IMR-90 (cell line): ENCODE data around the gene NAIF1.

Experiments
- BHLHE40 ChIP-seq: fragments of 150-350 bp; IDR thresholded peaks from 2 replicates; pipeline ENCODE4 v1.6.1; 2016; ENCODE audit warnings: mild to moderate bottlenecking, low read depth, low read length
- CEBPB ChIP-seq: IDR thresholded peaks from 2 replicates; pipeline ENCODE4 v1.6.1; 2012; ENCODE audit warnings: low read depth, low read length, improper control_type of control experiment
- CHD1 ChIP-seq: IDR thresholded peaks from 2 replicates; pipeline ENCODE4 v1.6.1; 2012; ENCODE audit warnings: low read depth, low read length, improper control_type of control experiment
- MAFK ChIP-seq: IDR thresholded peaks from 2 replicates; pipeline ENCODE4 v1.6.1; 2012; ENCODE audit warnings: low read depth, low read length, improper control_type of control experiment
- MAZ ChIP-seq: IDR thresholded peaks from 2 replicates; pipeline ENCODE4 v1.6.1; 2012; ENCODE audit warnings: low read depth, mild to moderate bottlenecking, low read length, improper control_type of control experiment, moderate library complexity, borderline replicate concordance
- MXI1 ChIP-seq: IDR thresholded peaks from 2 replicates; pipeline ENCODE4 v1.6.1; 2012; ENCODE audit warnings: low read depth, mild to moderate bottlenecking, low read length, moderate library complexity, borderline replicate concordance
- POLR2A ChIP-seq: IDR thresholded peaks from 2 replicates; pipeline ENCODE4 v1.6.1; 2012; ENCODE audit warnings: mild to moderate bottlenecking, low read depth, low read length
- TF ChIP-seq, protein P1 (sequence below): conservative IDR thresholded peaks from 2 replicates; pipeline ENCODE4 v1.5.1; 2012; ENCODE audit warnings: mild to moderate bottlenecking, low read depth, low read length, improper control_type of control experiment
- TF ChIP-seq, protein P2 (sequence below): fragments of 150-350 bp; IDR thresholded peaks from 2 replicates; pipeline ENCODE4 v1.6.1; 2017; ENCODE audit warnings: mild to moderate bottlenecking, antibody characterized with exemption, low read length, low read depth

DNA sequence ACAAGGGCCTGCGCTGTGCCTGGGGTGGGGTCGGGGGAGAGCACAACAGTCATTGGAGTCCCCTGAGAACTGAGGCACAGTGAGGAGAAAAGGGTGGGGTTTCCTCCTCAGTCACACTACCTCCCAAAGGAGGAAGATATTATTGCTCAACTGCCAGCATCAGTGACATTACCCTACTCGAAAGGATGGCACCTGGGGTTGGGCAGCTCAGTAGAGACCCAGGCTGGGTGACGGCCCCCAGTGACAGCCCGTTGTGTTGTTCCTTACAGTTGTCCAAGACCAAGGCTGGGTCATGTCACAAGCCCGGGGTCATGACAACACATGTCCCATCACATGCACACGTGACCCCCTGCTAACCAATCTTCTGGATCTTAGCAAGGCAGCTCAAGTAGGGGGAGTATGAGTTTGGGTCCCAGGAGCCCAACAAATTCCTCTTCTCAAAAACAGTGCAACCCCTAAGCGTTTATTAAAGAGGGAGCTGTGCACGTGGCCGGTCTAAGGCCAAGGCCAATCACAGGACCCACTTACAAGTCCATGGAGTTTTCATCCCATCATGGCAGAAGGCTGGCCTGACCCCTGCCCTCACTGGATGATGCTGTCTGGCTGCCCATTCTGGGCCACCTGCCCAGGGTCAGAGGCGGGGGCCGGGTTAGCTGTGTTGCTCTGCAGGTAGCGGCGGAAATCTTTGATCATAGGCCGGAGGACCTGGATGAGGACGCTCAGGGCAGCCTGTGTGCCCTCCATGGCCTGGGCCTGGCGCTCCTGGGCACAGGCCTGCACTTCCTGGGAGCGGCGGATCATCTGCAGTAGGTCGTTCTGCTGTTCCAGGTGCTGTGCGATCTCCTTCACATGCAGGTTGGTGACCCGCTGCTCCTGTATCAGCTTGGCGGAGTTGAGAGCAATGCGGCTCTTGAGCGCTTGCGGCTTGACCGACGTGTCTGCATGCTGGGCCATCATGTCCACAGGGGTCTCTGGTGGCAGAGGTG is 4.0 kb downstream of the NAIF1 start:
- TF ChIP-seq, protein P1, sequence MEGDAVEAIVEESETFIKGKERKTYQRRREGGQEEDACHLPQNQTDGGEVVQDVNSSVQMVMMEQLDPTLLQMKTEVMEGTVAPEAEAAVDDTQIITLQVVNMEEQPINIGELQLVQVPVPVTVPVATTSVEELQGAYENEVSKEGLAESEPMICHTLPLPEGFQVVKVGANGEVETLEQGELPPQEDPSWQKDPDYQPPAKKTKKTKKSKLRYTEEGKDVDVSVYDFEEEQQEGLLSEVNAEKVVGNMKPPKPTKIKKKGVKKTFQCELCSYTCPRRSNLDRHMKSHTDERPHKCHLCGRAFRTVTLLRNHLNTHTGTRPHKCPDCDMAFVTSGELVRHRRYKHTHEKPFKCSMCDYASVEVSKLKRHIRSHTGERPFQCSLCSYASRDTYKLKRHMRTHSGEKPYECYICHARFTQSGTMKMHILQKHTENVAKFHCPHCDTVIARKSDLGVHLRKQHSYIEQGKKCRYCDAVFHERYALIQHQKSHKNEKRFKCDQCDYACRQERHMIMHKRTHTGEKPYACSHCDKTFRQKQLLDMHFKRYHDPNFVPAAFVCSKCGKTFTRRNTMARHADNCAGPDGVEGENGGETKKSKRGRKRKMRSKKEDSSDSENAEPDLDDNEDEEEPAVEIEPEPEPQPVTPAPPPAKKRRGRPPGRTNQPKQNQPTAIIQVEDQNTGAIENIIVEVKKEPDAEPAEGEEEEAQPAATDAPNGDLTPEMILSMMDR = no peak
- TF ChIP-seq POLR2A = no peak
- TF ChIP-seq MAFK = no peak
- TF ChIP-seq, protein P2, sequence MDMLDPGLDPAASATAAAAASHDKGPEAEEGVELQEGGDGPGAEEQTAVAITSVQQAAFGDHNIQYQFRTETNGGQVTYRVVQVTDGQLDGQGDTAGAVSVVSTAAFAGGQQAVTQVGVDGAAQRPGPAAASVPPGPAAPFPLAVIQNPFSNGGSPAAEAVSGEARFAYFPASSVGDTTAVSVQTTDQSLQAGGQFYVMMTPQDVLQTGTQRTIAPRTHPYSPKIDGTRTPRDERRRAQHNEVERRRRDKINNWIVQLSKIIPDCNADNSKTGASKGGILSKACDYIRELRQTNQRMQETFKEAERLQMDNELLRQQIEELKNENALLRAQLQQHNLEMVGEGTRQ = no peak
- TF ChIP-seq MAZ = no peak
- no peak for TF ChIP-seq CHD1
- TF ChIP-seq CEBPB = no peak
- no peak for TF ChIP-seq MXI1
- TF ChIP-seq BHLHE40 = no peak
